Spleen (tissue), 11 donors: ENCODE measurements around the gene TRPM5. TPM values are rescaled to one million over a fixed set of nuclear protein-coding genes. Genes with fewer than 3 reads are reported as not detected.

Experiments used
- DNase-seq: peaks from one replicate; pipeline ENCODE4 v3.0.0-alpha.2; 2020
- H3K27ac ChIP-seq, 8 donors: fragments of 200-600 bp; sonication (generic) in 7 of 8; 1 replicate in 4 of 8; 2 replicates in 4 of 8; pipeline versions ENCODE4 v1.5.0 to v1.8.0; 2016 to 2021; ENCODE audit warnings: inconsistent platforms in 4 of 8, mild to moderate bottlenecking in 4 of 8, moderate library complexity in 1 of 8
- H3K27me3 ChIP-seq, 7 donors: fragments of 200-600 bp; sonication (generic) in 6 of 7; replicated peaks in 1 of 7; 1 replicate in 4 of 7; 2 replicates in 3 of 7; pipeline versions ENCODE4 v1.5.0 to v1.8.0; 2016 to 2021; ENCODE audit warnings: inconsistent platforms in 3 of 7, mild to moderate bottlenecking in 1 of 7
- H3K36me3 ChIP-seq, 6 donors: fragments of 200-600 bp; sonication (generic) in 5 of 6; 1 replicate in 4 of 6; 2 replicates in 2 of 6; pipeline versions ENCODE4 v1.5.0 to v1.8.0; 2016 to 2021; ENCODE audit warnings: inconsistent platforms in 2 of 6
- H3K4me1 ChIP-seq, 6 donors: fragments of 200-600 bp; sonication (generic) in 5 of 6; 1 replicate in 3 of 6; 2 replicates in 3 of 6; pipeline versions ENCODE4 v1.5.0 to v1.8.0; 2016 to 2021; ENCODE audit warnings: inconsistent platforms in 3 of 6
- H3K4me3 ChIP-seq, 8 donors: fragments of 200-600 bp; sonication (generic) in 7 of 8; 1 replicate in 4 of 8; 2 replicates in 4 of 8; pipeline versions ENCODE4 v1.5.0 to v1.8.0; 2016 to 2021; ENCODE audit warnings: inconsistent platforms in 4 of 8, mild to moderate bottlenecking in 4 of 8, moderate library complexity in 2 of 8
- H3K9me3 ChIP-seq, 8 donors: fragments of 200-600 bp; sonication (generic) in 7 of 8; 1 replicate in 4 of 8; 2 replicates in 4 of 8; pipeline versions ENCODE4 v1.5.0 to v1.8.0; 2016 to 2021; ENCODE audit warnings: inconsistent platforms in 4 of 8
- POLR2A ChIP-seq, 3 donors: fragments of 450-650 bp; IDR thresholded peaks; one replicate each; pipeline ENCODE4 v1.5.1; 2017; ENCODE audit warnings: antibody characterized with exemption in 3 of 3, mild to moderate bottlenecking in 1 of 3
- POLR2AphosphoS5 ChIP-seq, 3 donors: sonication (generic); formaldehyde crosslinking; IDR thresholded peaks; one replicate each; pipeline ENCODE4 v1.5.1; 2017; ENCODE audit warnings: antibody characterized with exemption in 3 of 3
- WGBS, 5 donors: extraction: QIAGEN DNeasy Blood & Tissue Kit in 3 of 5; methylation state at CpG; one replicate each; pipeline versions ENCODE4 v1.1.5 to v1.1.7; 2013 to 2018; 5-methylcytosine and 5-hydroxymethylcytosine counted together
- intact Hi-C: fragments of 100-400 bp; cut with DNase I; formaldehyde crosslinking; loops from one replicate; pipeline ENCODE4 v1.15.0; 2023; ENCODE audit warnings: low total_unique reads
- polyA plus RNA-seq, 3 donors: library from polyadenylated mRNA; stranded (reverse); fragments of 200-250 nt; gene quantifications; one replicate each; pipeline ENCODE4 v1.2.1, GENCODE V29; 2013
- total RNA-seq, 7 donors: library from RNA; depleted of rRNA in 3 of 7; stranded (reverse); fragments of >200 nt in 3 of 7; fragmentation: NEBNext Ultra II Directional in 4 of 7; extraction: Animal tissue kit (Norgen Biotek cat#: 25700) in 4 of 7; gene quantifications; one replicate each; pipeline versions ENCODE4 v1.1.0 to v1.2.1, GENCODE V29; 2016 to 2021
- TF ChIP-seq, protein P1 (sequence below), 11 experiments: fragments of 200-600 bp in 7 of 11; fragments of 450-650 bp in 4 of 11; sonication (generic) in 4 of 11; IDR thresholded peaks in 8 of 11; conservative IDR thresholded peaks in 3 of 11; 1 replicate in 7 of 11; 2 replicates in 4 of 11; pipeline versions ENCODE4 v1.4.0 to v1.8.0; 2016 to 2021; ENCODE audit warnings: antibody characterized with exemption in 11 of 11, inconsistent platforms in 4 of 11, mild to moderate bottlenecking in 1 of 11
- donor health status: healthy with polysubstance abuse.
- donor health status: DM: no; HTN: no; CAD: no; lungs with moderate emphysema.
- donor health status: DM: no; HTN: no; CAD: no.
- donor health status: Bipolar disorder and iron deficiency.
- donor health status: healthy.
- donor health status: DM: no; HTN: no; CAD: no.
- donor health status: DM: yes; HTN: yes; CAD: no.

The TRPM5 gene
- total and polyA plus RNA-seq, 10 donors = 0.02 to 0.28 (median 0.16) TPM; not detected in 4

DNA sequence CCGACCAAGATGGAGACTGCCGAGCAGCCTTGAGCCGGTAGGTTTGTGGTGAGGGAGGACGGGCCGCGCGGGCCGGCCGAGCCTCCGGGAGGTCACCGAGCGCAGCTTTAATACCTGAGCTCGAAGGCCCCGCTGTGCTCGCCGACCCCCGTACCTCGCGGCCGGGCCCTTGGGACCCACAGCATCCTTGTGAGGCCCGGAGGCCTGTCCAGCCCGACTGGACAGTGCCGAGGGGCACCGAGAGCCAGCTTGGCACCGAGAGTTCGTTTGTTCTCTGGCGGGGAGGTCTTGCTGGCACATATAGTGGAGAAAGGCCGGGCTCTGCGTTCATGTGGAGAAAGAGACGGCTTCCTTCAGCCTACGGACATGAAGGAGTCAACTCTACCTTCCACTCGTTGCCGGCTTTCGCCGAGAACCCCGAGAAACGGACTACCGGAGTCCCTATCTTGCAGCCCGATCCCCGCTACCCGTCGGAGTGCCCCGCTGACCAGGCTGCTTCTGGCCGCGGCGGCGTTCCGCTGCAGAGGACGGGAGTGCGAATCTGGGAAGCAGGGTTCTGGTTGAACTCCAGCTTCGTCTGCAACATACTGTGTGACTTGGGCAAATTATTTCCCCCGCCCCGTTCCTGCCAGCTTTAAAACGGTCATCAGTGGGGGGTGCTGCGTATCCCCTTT is 43.4 kb downstream of the TRPM5 start:
- peak; percentile 91 for DNase-seq
- H3K27me3 ChIP-seq = no peaks in the 10 kb centered on the region
- intact Hi-C loops = loop anchor here (5.0 kb wide), 1 partner anchor 94 kb away; no protein-coding TSS in a partner anchor
- H3K4me1 ChIP-seq = peaks cover 9 to 61% (median 34%) of the 10 kb centered on the region in 6 donors
- WGBS, 5 donors = 0 to 1% (median 1%) methylated on average over 23 to 55 of the region's 55 CpGs
- H3K36me3 ChIP-seq = peaks cover 3 to 61% (median 54%) of the 10 kb centered on the region in 6 donors
- no peaks in the 10 kb centered on the region for H3K9me3 ChIP-seq
- H3K27ac ChIP-seq = peak overlapping the region; percentile 90 to 99 (median 98)
- TF ChIP-seq POLR2AphosphoS5 (IDR thresholded peaks at IDR 0.05) = no peak
- TF ChIP-seq, protein P1, sequence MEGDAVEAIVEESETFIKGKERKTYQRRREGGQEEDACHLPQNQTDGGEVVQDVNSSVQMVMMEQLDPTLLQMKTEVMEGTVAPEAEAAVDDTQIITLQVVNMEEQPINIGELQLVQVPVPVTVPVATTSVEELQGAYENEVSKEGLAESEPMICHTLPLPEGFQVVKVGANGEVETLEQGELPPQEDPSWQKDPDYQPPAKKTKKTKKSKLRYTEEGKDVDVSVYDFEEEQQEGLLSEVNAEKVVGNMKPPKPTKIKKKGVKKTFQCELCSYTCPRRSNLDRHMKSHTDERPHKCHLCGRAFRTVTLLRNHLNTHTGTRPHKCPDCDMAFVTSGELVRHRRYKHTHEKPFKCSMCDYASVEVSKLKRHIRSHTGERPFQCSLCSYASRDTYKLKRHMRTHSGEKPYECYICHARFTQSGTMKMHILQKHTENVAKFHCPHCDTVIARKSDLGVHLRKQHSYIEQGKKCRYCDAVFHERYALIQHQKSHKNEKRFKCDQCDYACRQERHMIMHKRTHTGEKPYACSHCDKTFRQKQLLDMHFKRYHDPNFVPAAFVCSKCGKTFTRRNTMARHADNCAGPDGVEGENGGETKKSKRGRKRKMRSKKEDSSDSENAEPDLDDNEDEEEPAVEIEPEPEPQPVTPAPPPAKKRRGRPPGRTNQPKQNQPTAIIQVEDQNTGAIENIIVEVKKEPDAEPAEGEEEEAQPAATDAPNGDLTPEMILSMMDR (IDR thresholded peaks at IDR 0.05 in 8 of 11, conservative IDR thresholded peaks at IDR 0.05 in 3 of 11) = no peak
- TF ChIP-seq POLR2A (IDR thresholded peaks at IDR 0.05) = no peak
- H3K4me3 ChIP-seq = peak overlapping the region; percentile 79 to 100 (median 92)

DNA sequence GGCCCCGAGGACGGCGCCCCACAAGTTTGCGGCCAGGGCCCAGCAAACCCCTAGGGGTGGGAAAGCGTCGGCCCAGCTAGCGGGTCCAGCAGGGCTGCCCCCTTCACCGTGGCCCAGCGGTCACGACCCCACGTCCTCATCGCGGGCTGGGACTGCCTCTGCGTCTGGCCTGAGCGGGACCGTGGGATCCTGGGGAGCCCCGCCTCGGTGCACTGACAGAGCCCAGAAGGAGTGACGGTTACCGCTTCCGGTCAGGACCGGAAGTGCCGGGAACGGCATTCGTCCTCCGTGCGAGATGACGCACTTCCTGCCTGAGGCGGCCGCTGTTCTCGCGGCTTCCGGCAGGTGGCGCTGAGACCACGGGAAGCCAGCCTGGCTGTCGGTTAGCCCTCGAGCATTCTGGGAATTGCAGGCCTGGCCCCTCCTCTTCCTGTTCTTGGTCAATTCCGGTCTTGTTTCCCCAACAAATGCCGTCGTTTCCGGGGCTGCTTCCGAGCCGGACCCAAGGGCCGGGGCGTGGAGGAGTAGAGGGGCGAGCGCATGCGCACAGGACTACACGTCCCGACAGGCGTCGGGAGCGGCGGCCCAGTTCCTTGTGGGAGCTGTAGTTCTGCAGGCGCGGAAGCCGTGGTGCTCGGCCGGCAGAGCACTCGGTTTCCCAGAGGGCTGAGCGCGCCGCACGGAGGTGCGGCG is 44.1 kb downstream of the TRPM5 start, which contains the start of gene TSSC4:
TSSC4 (plus strand) TSS at position 682 of the 693 bp plus-strand sequence. CDS start 1,884 bp downstream, outside the sequence.
- peak; percentile 100 for DNase-seq
- intact Hi-C loops = loop anchor here (5.0 kb wide), 1 partner anchor 93 kb away; no protein-coding TSS in a partner anchor
- Histone ChIP-seq H3K4me3 (peak within 1 kb of the TSS; percentile 79 to 100 (median 92)), H3K27me3 (no peaks in the 10 kb centered on the region), H3K36me3 (peaks cover 3 to 68% (median 61%) of the 10 kb centered on the region in 6 donors), H3K9me3 (no peaks in the 10 kb centered on the region), H3K4me1 (peaks cover 10 to 68% (median 39%) of the 10 kb centered on the region in 6 donors), H3K27ac (peak within 1 kb of the TSS; percentile 90 to 99 (median 98))
- TF ChIP-seq, protein P1 (IDR thresholded peaks at IDR 0.05 in 8 of 11, conservative IDR thresholded peaks at IDR 0.05 in 3 of 11) = peak; percentile 89 to 100 (median 99)
- TF ChIP-seq POLR2A (IDR thresholded peaks at IDR 0.05) = peak; percentile 11 to 81 (median 52)
- TF ChIP-seq POLR2AphosphoS5 (IDR thresholded peaks at IDR 0.05) = peak; percentile 99 to 100 (median 99)
- 0 to 1% (median 0%) methylated on average over 38 to 66 of the region's 66 CpGs for WGBS, 5 donors

DNA sequence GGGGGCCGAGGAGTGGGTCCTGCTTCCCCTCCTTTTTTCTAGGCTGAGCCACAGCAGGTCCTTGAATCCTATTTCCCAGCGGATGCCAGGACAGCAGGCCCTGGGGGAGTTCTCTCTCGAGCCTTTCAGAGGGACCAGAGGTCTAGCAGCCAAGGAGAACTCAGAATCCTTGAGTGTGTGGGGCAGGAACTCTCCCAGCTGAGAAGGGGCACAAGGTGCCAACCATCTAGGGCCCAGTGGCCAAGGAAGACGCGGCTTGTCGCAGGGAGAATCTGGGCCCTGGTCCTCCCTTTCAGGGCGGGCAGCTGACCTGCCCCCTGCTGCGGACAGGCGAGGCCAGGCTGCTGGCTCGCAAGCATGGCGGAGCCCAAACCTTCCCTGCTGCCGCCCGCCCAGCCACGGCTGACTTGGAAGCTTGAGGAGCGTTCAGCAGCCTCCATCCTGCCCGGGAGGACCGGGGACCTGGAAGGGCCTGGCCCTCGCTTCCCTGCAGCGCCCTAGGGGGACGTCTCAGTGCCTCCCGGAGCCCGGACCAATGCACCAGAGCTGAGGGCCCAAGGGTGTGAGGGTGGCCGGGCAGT is 44.7 kb downstream of the TRPM5 start:
- TF ChIP-seq POLR2A (IDR thresholded peaks at IDR 0.05) = no peak
- no peak for TF ChIP-seq POLR2AphosphoS5 (IDR thresholded peaks at IDR 0.05)
- TF ChIP-seq, protein P1 (IDR thresholded peaks at IDR 0.05 in 8 of 11, conservative IDR thresholded peaks at IDR 0.05 in 3 of 11) = no peak
- no peaks in the 10 kb centered on the region for H3K27me3 ChIP-seq
- peak overlapping the region; percentile 82 to 99 (median 98) for H3K27ac ChIP-seq
- H3K36me3 ChIP-seq = peaks cover 3 to 73% (median 67%) of the 10 kb centered on the region in 6 donors
- H3K9me3 ChIP-seq = no peaks in the 10 kb centered on the region
- no peak for DNase-seq
- 14 to 25% (median 18%) methylated on average over 16 to 23 of the region's 23 CpGs for WGBS, 5 donors
- intact Hi-C loops = loop anchor here (5.0 kb wide), 1 partner anchor 92 kb away; no protein-coding TSS in a partner anchor
- H3K4me3 ChIP-seq = peak overlapping the region; percentile 32 to 100 (median 84)
- H3K4me1 ChIP-seq = peaks cover 17 to 74% (median 46%) of the 10 kb centered on the region in 6 donors
